Stimulated activated naive B cell treated with anti-CD40 and anti-IgM and Interleukin-4, amounts not matched to agents 10 μg/mL and 1 μg/mL and 100 μg/mL, for 72 hours (primary cell): Measurements from ENCODE around the gene SRSF1.
"Not testable (repeated sequence)": the region's sequence is repeated elsewhere in the genome, so short reads cannot be mapped to it uniquely, and the experiment has no call there.

ENCODE experiments used
- ATAC-seq, 2 donors: fragments of 150-1000 bp; cut with Tn5 transposase; replicated peaks; 2 replicates each; pipeline ENCODE4 v1.10.0; 2021; ENCODE audit warnings: moderate library complexity in 1 of 2
- DNase-seq: peaks from one replicate; pipeline ENCODE4 v3.0.0; 2021
- H3K27ac Mint-ChIP-seq: one replicate; pipeline ENCODE4 v1.8.0; 2022; ENCODE audit warnings: mild to moderate bottlenecking, mixed read lengths
- H3K27me3 Mint-ChIP-seq, 2 donors: one replicate each; pipeline ENCODE4 v1.8.0; 2022; ENCODE audit warnings: mixed read lengths in 2 of 2
- H3K36me3 Mint-ChIP-seq, 2 donors: one replicate each; pipeline ENCODE4 v1.8.0; 2022; ENCODE audit warnings: mixed read lengths in 2 of 2, mild to moderate bottlenecking in 1 of 2
- H3K4me1 Mint-ChIP-seq, 2 donors: one replicate each; pipeline ENCODE4 v1.8.0; 2022; ENCODE audit warnings: mixed read lengths in 2 of 2, mild to moderate bottlenecking in 1 of 2
- H3K4me3 Mint-ChIP-seq, 2 donors: one replicate each; pipeline ENCODE4 v1.8.0; 2022; ENCODE audit warnings: mild to moderate bottlenecking in 2 of 2, mixed read lengths in 2 of 2, moderate library complexity in 1 of 2
- H3K9me3 Mint-ChIP-seq, 2 donors: one replicate each; pipeline ENCODE4 v1.8.0; 2022; ENCODE audit warnings: mixed read lengths in 2 of 2, mild to moderate bottlenecking in 1 of 2

SRSF1 gene

DNA sequence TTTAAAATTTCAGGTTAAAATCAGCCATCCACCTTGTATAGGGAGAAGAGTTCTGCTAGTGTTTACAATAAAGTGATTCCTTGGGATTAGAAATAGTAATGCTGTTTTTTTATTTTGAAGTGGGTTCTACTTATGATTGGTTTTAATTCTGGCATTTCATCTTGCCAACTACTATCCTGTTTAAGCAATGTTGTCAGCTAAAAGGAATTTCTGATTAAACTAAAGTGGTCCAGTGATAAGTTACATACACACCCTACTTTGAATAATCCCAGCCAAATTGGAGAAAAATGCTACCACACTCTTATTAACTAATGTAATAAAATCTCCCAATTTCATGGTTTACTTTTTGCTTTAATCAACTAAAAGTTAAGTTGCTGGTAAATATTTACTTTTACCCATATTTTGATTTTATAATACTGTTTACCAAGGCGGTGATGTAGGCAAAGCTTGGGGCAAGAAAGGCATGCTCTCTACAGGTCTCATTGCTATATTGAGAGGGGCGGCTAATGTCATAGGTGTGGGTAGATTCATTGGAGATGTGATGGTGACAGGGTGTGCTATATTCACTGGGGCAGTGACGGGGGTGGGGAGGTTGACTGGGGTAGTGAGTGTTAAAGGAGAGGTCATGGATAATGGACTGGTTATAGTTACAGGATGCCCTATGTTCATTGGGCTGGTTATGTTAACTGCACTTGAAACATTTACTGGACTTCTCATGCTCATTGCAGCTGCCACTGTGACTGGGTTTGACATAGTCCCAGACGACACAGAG is 32.8 kb downstream of the SRSF1 start:
- ATAC-seq, H3K9me3 Mint-ChIP-seq, DNase-seq, H3K4me3 Mint-ChIP-seq, H3K27ac Mint-ChIP-seq, H3K27me3 Mint-ChIP-seq, H3K4me1 Mint-ChIP-seq: not testable (repeated sequence)
- peaks cover 26 to 35% of the 10 kb centered on the region in 2 donors for H3K36me3 Mint-ChIP-seq

DNA sequence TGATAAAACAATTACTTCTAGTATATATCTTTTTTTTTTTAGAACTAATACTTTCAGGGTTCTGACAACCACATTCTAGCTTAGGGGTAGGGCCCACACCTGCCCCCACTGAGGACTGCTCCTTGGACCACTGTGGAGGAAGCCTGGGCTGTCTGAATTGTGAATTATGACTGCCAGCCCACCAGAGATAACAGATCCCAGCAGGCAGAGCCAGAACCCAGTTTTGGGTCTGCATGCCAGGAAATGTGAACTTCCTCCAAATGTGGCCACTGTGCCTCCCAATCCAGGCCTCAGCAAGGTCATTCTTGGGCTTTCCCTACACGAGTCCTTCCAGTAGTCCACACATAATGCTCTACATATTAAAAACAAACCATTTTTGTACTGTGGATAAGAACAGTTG is 34.9 kb downstream of the SRSF1 start:
- no peaks in the 10 kb centered on the region for H3K9me3 Mint-ChIP-seq
- ATAC-seq (no peak), DNase-seq (no peak)
- H3K4me1 Mint-ChIP-seq, result peaks cover 0 to 4% of the 10 kb centered on the region in 2 donors
- peaks cover 14 to 22% of the 10 kb centered on the region in 2 donors for H3K36me3 Mint-ChIP-seq
- no peak overlapping the region for H3K4me3 Mint-ChIP-seq
- no peak overlapping the region for H3K27ac Mint-ChIP-seq
- peaks cover 9 to 10% of the 10 kb centered on the region in 2 donors for H3K27me3 Mint-ChIP-seq

DNA sequence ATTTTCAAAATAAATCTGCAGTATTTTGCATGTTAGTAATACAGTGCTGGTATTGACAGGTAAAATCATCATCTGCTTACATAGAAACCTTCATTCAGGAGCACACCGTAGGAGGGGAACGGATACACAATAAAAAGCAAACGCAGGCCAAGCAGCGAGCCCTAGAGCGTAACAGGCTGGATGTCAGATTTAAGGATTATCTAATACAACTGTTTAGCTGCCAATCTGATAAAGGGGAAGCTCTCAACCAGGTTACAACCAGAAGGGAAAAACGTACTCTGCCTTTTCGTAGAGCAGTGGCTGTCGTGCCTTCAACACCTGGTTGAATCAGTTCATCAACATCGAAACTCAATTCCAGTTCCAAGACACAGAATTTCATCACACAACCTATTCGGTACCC is 35.5 kb downstream of the SRSF1 start:
- H3K27ac Mint-ChIP-seq, result no peak overlapping the region
- H3K36me3 Mint-ChIP-seq, result peaks cover 13 to 17% of the 10 kb centered on the region in 2 donors
- no peak overlapping the region for H3K4me3 Mint-ChIP-seq
- no peaks in the 10 kb centered on the region for H3K9me3 Mint-ChIP-seq
- ATAC-seq (no peak), DNase-seq (no peak)
- peaks cover 14% of the 10 kb centered on the region in 2 donors for H3K27me3 Mint-ChIP-seq
- H3K4me1 Mint-ChIP-seq, result peaks cover 0 to 4% of the 10 kb centered on the region in 2 donors

DNA sequence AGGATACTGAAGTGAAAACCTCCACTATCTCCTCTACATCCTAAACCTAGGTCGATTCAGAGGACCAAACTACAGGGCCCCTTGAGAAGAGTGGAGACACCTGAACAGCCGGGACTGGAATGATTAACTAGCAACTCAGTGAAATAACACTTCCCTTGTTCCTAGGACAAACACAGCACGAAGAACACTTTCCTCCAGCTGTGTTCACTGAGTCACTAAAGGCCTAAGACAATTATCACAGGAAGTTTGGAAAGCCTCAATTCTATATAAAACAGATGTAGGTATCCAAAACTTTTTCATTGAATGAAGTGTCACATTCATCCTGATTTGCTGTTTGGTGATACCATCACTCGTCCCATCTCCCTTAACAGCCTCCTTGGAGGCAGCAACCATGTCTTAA is 36.3 kb downstream of the SRSF1 start:
- Mint-ChIP-seq H3K36me3 (peaks cover 7 to 9% of the 10 kb centered on the region in 2 donors), H3K9me3 (no peaks in the 10 kb centered on the region), H3K27ac (no peak overlapping the region), H3K4me3 (no peak overlapping the region), H3K4me1 (peaks cover 0 to 4% of the 10 kb centered on the region in 2 donors), H3K27me3 (peaks cover 15 to 22% of the 10 kb centered on the region in 2 donors)
- DNase-seq (no peak), ATAC-seq (no peak)

DNA sequence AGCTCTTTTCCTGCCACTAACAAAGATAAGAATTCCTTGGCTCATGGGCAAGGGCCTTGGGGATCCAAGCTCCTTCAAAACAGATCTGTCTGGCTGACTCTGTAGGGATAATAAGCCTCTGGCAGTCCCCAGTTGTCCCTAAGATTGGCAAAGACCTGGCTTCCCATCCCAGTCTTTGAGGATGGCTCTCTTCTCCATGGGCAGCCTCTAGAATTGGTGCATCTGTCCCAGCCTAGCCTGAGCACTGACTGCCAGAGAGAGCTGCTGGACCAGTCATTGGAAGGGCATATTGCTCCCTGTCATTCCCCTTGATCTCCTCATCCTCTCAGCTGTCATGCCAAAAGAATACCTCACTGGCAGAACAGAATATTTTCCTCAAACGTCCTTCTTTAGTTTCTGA is 38.6 kb downstream of the SRSF1 start:
- H3K4me1 Mint-ChIP-seq, result peaks cover 0 to 4% of the 10 kb centered on the region in 2 donors
- no peak for DNase-seq
- H3K27me3 Mint-ChIP-seq, result peaks cover 27 to 29% of the 10 kb centered on the region in 2 donors
- no peaks in the 10 kb centered on the region for H3K9me3 Mint-ChIP-seq
- peaks cover 3 to 4% of the 10 kb centered on the region in 2 donors for H3K36me3 Mint-ChIP-seq
- no peak overlapping the region for H3K27ac Mint-ChIP-seq
- no peak for ATAC-seq
- no peak overlapping the region for H3K4me3 Mint-ChIP-seq

DNA sequence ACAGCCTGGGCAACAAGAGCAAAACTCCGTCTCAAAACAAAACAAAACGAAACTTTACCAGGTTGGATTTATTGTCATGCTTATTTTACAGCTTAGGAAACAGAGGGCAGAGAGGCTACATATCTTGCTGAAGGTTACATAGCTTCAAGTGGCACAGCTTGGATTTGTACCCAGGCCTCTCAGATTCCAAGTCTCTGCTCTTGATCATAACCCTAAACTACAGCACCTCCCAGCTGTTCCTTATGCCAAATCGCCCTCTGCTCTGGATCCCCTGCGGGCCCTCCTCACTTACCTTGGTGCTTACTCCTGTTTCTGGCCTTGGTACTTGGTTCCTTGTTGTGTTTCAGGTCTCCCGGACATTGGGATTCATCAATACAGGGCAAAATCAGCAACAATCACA is 40.2 kb downstream of the SRSF1 start:
- Mint-ChIP-seq H3K36me3 (peaks cover 0 to 2% of the 10 kb centered on the region in 2 donors), H3K4me3 (no peak overlapping the region), H3K4me1 (peaks cover 0 to 4% of the 10 kb centered on the region in 2 donors), H3K27ac (no peak overlapping the region), H3K27me3 (peaks cover 40 to 42% of the 10 kb centered on the region in 2 donors), H3K9me3 (no peaks in the 10 kb centered on the region)
- no peak for ATAC-seq
- DNase-seq, result no peak

DNA sequence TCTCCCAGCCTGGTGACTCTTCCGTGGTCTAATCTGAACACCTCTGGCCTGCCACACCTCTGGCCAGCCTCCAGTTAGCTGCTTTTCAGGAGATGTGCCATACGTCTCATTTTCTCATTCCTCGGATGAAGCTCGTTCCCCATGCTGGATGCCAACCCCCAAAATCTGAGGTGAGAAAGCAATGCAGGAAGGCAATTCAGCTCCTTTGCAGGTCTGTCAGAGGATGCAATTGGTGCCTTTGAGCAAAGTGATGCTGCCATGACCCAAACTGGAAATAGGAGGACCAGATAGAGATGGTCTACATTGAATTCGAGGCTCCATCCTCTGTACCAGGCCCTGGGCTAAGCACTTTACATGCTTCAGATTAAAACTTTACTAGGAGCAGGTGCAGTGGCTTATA is 40.8 kb downstream of the SRSF1 start:
- no peak for DNase-seq
- no peak for ATAC-seq
- no peak overlapping the region for H3K27ac Mint-ChIP-seq
- H3K36me3 Mint-ChIP-seq, result peaks cover 0 to 1% of the 10 kb centered on the region in 2 donors
- no peak overlapping the region for H3K4me3 Mint-ChIP-seq
- H3K9me3 Mint-ChIP-seq, result no peaks in the 10 kb centered on the region
- H3K27me3 Mint-ChIP-seq, result peaks cover 41 to 43% of the 10 kb centered on the region in 2 donors
- H3K4me1 Mint-ChIP-seq, result peaks cover 0 to 2% of the 10 kb centered on the region in 2 donors

DNA sequence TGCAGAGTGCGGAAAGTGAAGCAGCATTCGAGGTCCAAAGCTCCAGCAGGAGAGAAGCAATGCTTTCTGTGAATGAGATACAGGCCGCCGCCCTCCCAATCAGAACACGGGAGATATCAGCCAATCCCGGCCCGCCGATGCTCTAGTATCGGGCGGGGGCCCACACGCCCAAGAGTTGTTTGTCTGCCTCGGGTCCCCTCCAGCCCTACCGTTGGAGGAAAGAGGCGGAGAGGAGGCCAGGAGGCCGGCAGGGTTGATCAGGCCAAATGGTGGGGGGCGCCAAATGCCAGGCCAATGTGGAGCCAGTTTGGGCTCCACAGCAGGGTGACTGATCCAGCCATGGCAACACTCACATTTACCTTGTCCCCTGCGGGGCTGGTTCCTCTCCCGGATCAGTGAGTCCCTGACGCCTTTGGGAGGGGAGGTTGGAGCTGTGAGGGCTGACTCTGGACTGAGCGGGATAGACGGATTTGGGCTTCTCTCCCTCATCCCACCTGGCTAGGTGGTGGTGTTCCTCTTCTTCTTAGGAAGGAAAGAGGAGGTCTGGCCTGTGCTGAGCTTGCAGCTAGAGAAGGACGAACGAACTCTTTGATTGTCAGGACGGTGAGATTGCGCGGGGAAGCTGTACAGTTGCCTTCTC is 41.4 kb downstream of the SRSF1 start:
- no peak for ATAC-seq
- no peaks in the 10 kb centered on the region for H3K9me3 Mint-ChIP-seq
- peaks cover 47 to 49% of the 10 kb centered on the region in 2 donors for H3K27me3 Mint-ChIP-seq
- no peak overlapping the region for H3K4me3 Mint-ChIP-seq
- no peaks in the 10 kb centered on the region for H3K4me1 Mint-ChIP-seq
- H3K27ac Mint-ChIP-seq, result no peak overlapping the region
- no peaks in the 10 kb centered on the region for H3K36me3 Mint-ChIP-seq
- no peak for DNase-seq

DNA sequence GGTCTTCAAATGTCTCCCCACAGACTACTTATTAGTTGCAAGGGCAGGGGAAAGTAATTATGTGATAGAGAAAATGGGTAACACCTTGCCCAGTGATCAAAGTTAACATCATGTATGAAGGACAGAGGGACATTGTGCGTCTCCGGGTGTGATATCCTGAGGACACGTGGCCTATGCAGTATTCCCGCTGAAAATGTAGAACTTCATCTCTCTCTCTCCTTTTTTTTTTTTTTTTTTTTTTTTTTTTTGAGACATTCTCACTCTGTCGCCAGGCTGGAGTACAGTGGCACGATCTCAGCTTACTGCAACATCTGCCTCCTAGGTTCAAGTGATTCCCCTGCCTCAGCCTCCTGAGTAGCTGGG is 43.9 kb downstream of the SRSF1 start:
- Mint-ChIP-seq H3K27me3 (peaks cover 58 to 70% of the 10 kb centered on the region in 2 donors), H3K4me3 (no peak overlapping the region), H3K9me3 (no peaks in the 10 kb centered on the region), H3K4me1 (no peaks in the 10 kb centered on the region), H3K27ac (no peak overlapping the region), H3K36me3 (no peaks in the 10 kb centered on the region)
- no peak for ATAC-seq
- no peak for DNase-seq

DNA sequence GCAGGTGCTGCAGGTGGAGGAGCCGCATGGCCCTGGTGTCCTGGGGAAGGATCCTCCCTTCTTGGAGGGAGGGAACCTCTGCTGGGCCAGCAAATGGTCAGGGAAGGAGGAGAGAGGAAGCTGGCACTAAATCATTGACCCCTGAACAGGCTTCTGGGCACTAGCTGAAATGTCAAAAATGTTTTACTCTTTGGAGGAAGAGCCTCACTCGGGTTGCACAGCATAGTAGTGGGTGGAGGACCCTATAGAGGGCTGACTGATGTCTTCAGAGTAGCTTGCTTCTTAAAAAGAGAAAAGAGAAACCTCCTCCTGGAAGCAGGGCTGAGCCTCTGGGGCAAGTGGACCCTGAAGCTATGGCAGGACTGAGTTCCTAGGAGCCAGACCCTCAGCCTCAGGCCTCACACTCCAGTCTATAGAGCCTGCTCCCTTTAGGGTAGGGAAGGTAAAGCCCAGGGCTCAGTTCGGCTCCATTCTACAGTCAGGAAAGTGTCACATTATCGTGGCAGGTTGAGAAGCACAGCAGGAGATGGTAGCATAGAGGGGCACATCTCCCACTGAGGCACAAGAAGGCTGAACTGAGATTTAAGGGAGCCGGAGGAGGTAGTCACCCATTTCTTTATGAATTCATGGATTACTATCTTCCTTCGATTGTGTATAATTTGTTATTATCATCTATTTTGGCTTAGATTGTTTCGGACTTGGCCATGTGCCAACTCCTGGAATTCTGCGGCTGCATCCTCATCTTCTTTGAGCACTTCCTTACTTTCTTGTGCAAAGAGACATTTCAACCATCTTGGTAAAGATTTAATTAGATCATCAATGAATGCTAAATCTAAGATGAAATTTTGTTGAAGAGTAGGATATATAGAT is 44.5 kb downstream of the SRSF1 start:
- Mint-ChIP-seq H3K27ac (no peak overlapping the region), H3K27me3 (peaks cover 61 to 73% of the 10 kb centered on the region in 2 donors), H3K4me1 (peaks cover 1 to 5% of the 10 kb centered on the region in 2 donors), H3K9me3 (no peaks in the 10 kb centered on the region), H3K36me3 (no peaks in the 10 kb centered on the region), H3K4me3 (no peak overlapping the region)
- DNase-seq, result no peak
- ATAC-seq, result no peak

DNA sequence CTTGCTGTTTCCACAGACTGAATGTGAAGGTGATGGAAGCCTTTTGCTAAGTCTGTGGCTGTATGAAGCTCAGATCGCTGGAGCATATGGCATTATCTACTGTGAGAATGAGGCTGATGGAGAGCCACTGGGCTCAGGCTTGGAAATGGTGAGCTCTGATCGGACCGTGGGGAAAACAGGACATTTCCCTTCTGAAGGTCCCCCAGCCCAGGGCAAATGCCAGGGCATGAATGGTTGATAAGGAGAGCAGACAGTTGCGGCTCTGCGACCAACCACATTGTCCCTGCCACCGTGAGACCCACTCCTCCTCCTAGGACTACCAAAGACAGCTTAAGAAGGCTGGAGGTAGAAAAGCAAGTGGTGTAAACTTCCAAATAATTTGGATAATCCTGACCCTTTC is 47.1 kb downstream of the SRSF1 start:
- H3K36me3 Mint-ChIP-seq, result no peaks in the 10 kb centered on the region
- H3K27me3 Mint-ChIP-seq, result peaks cover 68 to 77% of the 10 kb centered on the region in 2 donors
- H3K4me3 Mint-ChIP-seq, result no peak overlapping the region
- no peak overlapping the region for H3K27ac Mint-ChIP-seq
- no peak for DNase-seq
- H3K9me3 Mint-ChIP-seq, result no peaks in the 10 kb centered on the region
- peaks cover 14 to 24% of the 10 kb centered on the region in 2 donors for H3K4me1 Mint-ChIP-seq
- no peak for ATAC-seq

DNA sequence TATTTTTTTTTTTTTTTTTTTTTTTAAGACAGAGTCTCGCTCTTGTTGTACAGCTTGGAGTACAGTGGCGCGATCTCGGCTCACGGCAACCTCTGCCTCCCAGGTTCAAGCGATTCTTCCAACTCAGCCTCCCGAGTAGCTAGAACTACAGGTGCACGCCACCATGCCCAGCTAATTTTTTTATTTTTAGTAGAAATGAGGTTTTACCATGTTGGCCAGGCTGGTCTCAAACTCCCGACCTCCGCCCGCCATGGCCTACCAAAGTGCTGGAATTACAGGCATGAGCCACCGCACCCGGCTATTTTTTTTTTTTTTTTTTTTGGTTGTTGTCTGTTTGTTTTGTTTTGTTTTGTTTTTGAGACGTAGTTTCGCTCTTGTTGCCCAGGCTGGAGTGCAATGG is 48.7 kb downstream of the SRSF1 start:
- H3K4me3 Mint-ChIP-seq, ATAC-seq, H3K36me3 Mint-ChIP-seq, H3K27ac Mint-ChIP-seq, DNase-seq, H3K9me3 Mint-ChIP-seq: not testable (repeated sequence)
- Mint-ChIP-seq H3K4me1 (peaks cover 17 to 33% of the 10 kb centered on the region in 2 donors), H3K27me3 (peaks cover 71 to 81% of the 10 kb centered on the region in 2 donors)

DNA sequence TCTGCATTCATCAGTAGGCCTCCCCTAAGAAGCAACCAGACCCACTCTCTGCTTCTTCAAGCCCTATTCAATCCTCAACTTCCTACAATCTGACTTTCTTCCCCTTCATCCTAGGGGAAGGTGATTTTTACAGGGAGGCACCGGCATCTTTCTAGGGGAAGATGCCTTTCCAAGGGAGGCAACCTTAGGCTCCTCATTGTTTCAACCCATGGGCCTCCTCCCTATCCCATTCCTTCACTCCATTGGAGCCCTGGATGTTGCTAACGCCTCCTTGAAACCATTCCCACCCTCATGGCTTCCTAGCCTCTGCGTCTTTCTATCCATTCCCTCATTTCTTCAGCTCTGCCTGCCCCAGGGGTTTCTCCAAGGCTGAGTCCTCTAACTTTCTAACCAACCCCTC is 49.2 kb downstream of the SRSF1 start:
- ATAC-seq, result no peak

DNA sequence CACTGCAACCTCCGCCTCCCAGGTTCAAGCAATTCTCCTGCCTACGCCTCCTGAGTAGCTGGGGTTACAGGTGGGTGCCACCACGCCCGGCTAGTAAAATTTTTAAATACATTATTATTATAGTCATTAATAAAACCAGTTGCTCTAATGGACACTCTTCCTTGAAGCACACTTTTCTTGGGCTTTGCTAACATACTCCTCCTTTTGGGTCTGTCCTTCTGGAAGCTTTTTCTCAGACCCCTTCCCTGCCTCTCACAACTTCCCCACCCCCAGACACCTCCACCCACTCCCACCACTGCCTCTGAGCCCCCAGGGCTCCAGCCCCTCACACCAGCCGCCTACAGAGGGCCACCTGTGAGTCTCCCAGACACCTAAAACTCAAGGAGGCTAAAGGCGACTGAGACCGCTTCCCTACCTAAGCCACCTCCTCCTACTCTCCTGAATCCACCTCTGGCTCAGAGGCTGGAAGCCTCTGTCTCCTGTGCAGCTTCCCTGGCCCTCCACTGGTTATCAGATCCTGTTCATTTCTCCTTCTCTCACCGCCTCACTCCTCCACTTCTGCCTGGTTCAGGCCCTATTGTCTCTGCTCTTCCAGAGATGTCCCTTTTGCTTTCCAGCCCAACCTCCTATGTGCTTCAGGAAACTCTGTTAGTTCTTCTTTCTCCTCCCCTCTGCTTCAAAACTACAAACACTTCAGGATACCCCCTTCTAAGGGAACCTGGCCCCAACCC is 49.8 kb downstream of the SRSF1 start:
- H3K36me3 Mint-ChIP-seq, result no peaks in the 10 kb centered on the region
- no peaks in the 10 kb centered on the region for H3K9me3 Mint-ChIP-seq
- peak overlapping the region; percentile 20 for H3K27ac Mint-ChIP-seq
- peaks cover 73% of the 10 kb centered on the region in 2 donors for H3K27me3 Mint-ChIP-seq
- H3K4me3 Mint-ChIP-seq, result no peak overlapping the region
- ATAC-seq (no peak), DNase-seq (no peak)
- H3K4me1 Mint-ChIP-seq, result peaks cover 17 to 33% of the 10 kb centered on the region in 2 donors

More for the DNA sequence above, 49.2 kb downstream of the SRSF1 start:
- H3K27ac Mint-ChIP-seq, result peak overlapping the region; percentile 20
- DNase-seq, result no peak
- no peak overlapping the region for H3K4me3 Mint-ChIP-seq
- peaks cover 73 to 79% of the 10 kb centered on the region in 2 donors for H3K27me3 Mint-ChIP-seq
- no peaks in the 10 kb centered on the region for H3K36me3 Mint-ChIP-seq
- no peaks in the 10 kb centered on the region for H3K9me3 Mint-ChIP-seq
- peaks cover 17 to 33% of the 10 kb centered on the region in 2 donors for H3K4me1 Mint-ChIP-seq
